GM12878 (cell line): ENCODE measurements around the gene PIGM. TPM values are rescaled to one million over a fixed set of nuclear protein-coding genes. Genes with fewer than 3 reads are reported as not detected.

Source experiments
- ATAC-seq: fragments of 200-7000 bp; cut with Tn5 transposase; 3 replicates; pipeline ENCODE4 v1.9.1; 2020; ENCODE audit warnings: mild to moderate bottlenecking, moderate library complexity
- BruUV-seq: library from RNA; stranded (reverse); fragments of 400-500 nt; replicated peaks from 2 replicates; lab custom pipeline; 2021; lab: Mats Ljungman, UMichigan
- CTCF ChIA-PET: fragments of 300-600 bp; sonication (Branson Sonifier 250); formaldehyde crosslinking; extraction: SDS; loops from one replicate; lab custom pipeline; 2021; ENCODE audit warnings: inconsistent platforms; lab: Yijun Ruan, JAX
- POLR2A ChIA-PET: fragments of 350-600 bp; formaldehyde crosslinking; extraction: SDS; loops from one replicate; lab custom pipeline; 2021; ENCODE audit warnings: inconsistent platforms; lab: Charles Lee
- RAD21 ChIA-PET: fragments of 300-600 bp; sonication (Branson Sonifier 250); formaldehyde crosslinking; loops from one replicate; lab custom pipeline; 2023; ENCODE audit warnings: antibody characterized with exemption; ENCODE audit not compliant: unreplicated experiment; lab: Charles Lee
- SMC1A ChIA-PET: fragments of 300-600 bp; sonication (Branson Sonifier 250); formaldehyde crosslinking; loops from one replicate; lab custom pipeline; 2023; ENCODE audit not compliant: unreplicated experiment, uncharacterized antibody; lab: Charles Lee
- DNase-seq: peaks from one replicate; pipeline ENCODE4 v3.0.0-alpha.2; 2011; ENCODE audit warnings: low read depth, low spot score
- FAIRE-seq: peaks from 3 replicates; lab custom pipeline; 2011; peaks lifted over from hg19 to GRCh38; lab: Jason Lieb, UNC
- H2AFZ ChIP-seq: 2 replicates; pipeline ENCODE4 v1.6.0; 2011; ENCODE audit warnings: low read depth, low read length, control low read depth; ENCODE audit not compliant: control insufficient read depth
- H3K27ac ChIP-seq: 2 replicates; pipeline ENCODE4 v1.5.1; 2011; ENCODE audit warnings: control low read depth; ENCODE audit not compliant: control insufficient read depth, insufficient read depth
- H3K27me3 ChIP-seq, 2 experiments: replicated peaks in 1 of 2; 2 replicates each; pipeline versions ENCODE4 v1.6.0 to v1.6.1; 2011; ENCODE audit warnings: low read length in 1 of 2; ENCODE audit not compliant: control insufficient read depth in 2 of 2, insufficient read depth in 2 of 2
- H3K36me3 ChIP-seq, 2 experiments: 2 replicates each; pipeline ENCODE4 v1.5.1; 2011; ENCODE audit warnings: low read length in 1 of 2; ENCODE audit not compliant: control insufficient read depth in 2 of 2, insufficient read depth in 2 of 2
- H3K4me1 ChIP-seq: 2 replicates; pipeline ENCODE4 v1.6.1; 2011; ENCODE audit warnings: mild to moderate bottlenecking, low read length, moderate library complexity, mixed read lengths; ENCODE audit not compliant: control insufficient read depth, insufficient read depth
- H3K4me2 ChIP-seq: 2 replicates; pipeline ENCODE4 v1.6.0; 2011; ENCODE audit warnings: control low read depth; ENCODE audit not compliant: control insufficient read depth, insufficient read depth
- H3K4me3 ChIP-seq: fragments of 200-600 bp; sonication (generic); 2 replicates; pipeline ENCODE4 v1.5.1; 2016
- H3K79me2 ChIP-seq: 2 replicates; pipeline ENCODE4 v1.6.0; 2011; ENCODE audit warnings: low read length; ENCODE audit not compliant: control insufficient read depth, insufficient read depth
- H3K9ac ChIP-seq: 2 replicates; pipeline ENCODE4 v1.8.0; 2011; ENCODE audit warnings: low read length, control low read depth, mixed read lengths; ENCODE audit not compliant: control insufficient read depth, insufficient read depth
- H3K9me3 ChIP-seq: replicated peaks from 3 replicates; pipeline ENCODE4 v1.5.1; 2011; ENCODE audit warnings: mild to moderate bottlenecking, low read length; ENCODE audit not compliant: control insufficient read depth, insufficient read depth
- H4K20me1 ChIP-seq: 2 replicates; pipeline ENCODE4 v1.6.0; 2011; ENCODE audit not compliant: control insufficient read depth, insufficient read depth
- DPF2 ChIP-seq: fragments of 450-650 bp; IDR thresholded peaks from 2 replicates; pipeline ENCODE4 v1.6.1; 2017; ENCODE audit warnings: mild to moderate bottlenecking
- FOS ChIP-seq: IDR thresholded peaks from 3 replicates; pipeline ENCODE4 v1.6.1; 2011; ENCODE audit warnings: borderline replicate concordance; ENCODE audit not compliant: insufficient read length; ENCODE audit errors: extremely low read depth
- HDAC6 ChIP-seq: fragments of 200-600 bp; sonication (generic); IDR thresholded peaks from one replicate; pipeline ENCODE4 v1.8.0; 2017; ENCODE audit warnings: antibody characterized with exemption; ENCODE audit not compliant: unreplicated experiment
- RELB ChIP-seq: fragments of 450-650 bp; IDR thresholded peaks from 2 replicates; pipeline ENCODE4 v1.6.1; 2017; ENCODE audit warnings: low read depth, mild to moderate bottlenecking, moderate library complexity
- RFX5 ChIP-seq: IDR thresholded peaks from 2 replicates; pipeline ENCODE4 v1.6.1; 2011; ENCODE audit warnings: low read depth, low read length, improper control_type of control experiment
- SPI1 ChIP-seq: IDR thresholded peaks from 2 replicates; pipeline ENCODE4 v1.6.1; 2011; ENCODE audit warnings: low read depth, mild to moderate bottlenecking, low read length, moderate library complexity, borderline replicate concordance; ENCODE audit not compliant: insufficient read depth
- STAT3 ChIP-seq: IDR thresholded peaks from 2 replicates; pipeline ENCODE4 v1.6.1; 2011; ENCODE audit warnings: low read depth, low read length, improper control_type of control experiment
- TBL1XR1 ChIP-seq: IDR thresholded peaks from 2 replicates; pipeline ENCODE4 v1.6.1; 2012; ENCODE audit warnings: low read depth, low read length, improper control_type of control experiment
- TCF12 ChIP-seq: IDR thresholded peaks from 2 replicates; pipeline ENCODE4 v1.6.1; 2011; ENCODE audit warnings: low read depth, mild to moderate bottlenecking, low read length
- ZNF24 ChIP-seq: fragments of 450-650 bp; IDR thresholded peaks from 2 replicates; pipeline ENCODE4 v1.6.1; 2017; ENCODE audit warnings: antibody characterized with exemption, mild to moderate bottlenecking
- WGBS: methylation state at CpG from one replicate; pipeline ENCODE4 v1.1.6; 2016; ENCODE audit warnings: low lambda C conversion rate; ENCODE audit not compliant: insufficient replicate concordance, insufficient coverage; ENCODE audit errors: missing lambda C conversion rate; 5-methylcytosine and 5-hydroxymethylcytosine counted together
- in situ Hi-C: fragments of 300-500 bp; cut with MboI; formaldehyde crosslinking; loops from 9 replicates; pipeline ENCODE4 v1.14.3; 2018; ENCODE audit warnings: mixed read lengths
- intact Hi-C: fragments of 100-400 bp; cut with micrococcal nuclease; formaldehyde crosslinking; loops from one replicate; pipeline ENCODE4 v1.14.2; 2022; ENCODE audit not compliant: unreplicated experiment
- polyA plus RNA-seq, 11 experiments: library from polyadenylated mRNA; depleted of rRNA in 4 of 11; unstranded in 6 of 11; stranded (reverse) in 5 of 11; fragments of >200 nt; fragmentation: Nextera tagmentation in 4 of 11; fragmentation: Illumina TruSeq in 1 of 11; extraction: Ambion mirVana in 4 of 11; extraction: Trizol in 1 of 11; gene quantifications; 1 replicate in 1 of 11; 2 replicates in 10 of 11; pipeline versions ENCODE4 v1.2.1 to v1.2.3, GENCODE V29; 2011 to 2016; ENCODE audit warnings: inconsistent platforms in 2 of 11, missing spikeins in 2 of 11, low read depth in 1 of 11
- total RNA-seq, 4 experiments: library from RNA; depleted of rRNA in 3 of 4; stranded (reverse); fragments of >200 nt in 3 of 4; fragmentation: Illumina TruSeq in 1 of 4; extraction: Trizol in 1 of 4; gene quantifications; 2 replicates each; pipeline versions ENCODE4 v1.2.1 to v1.2.3, GENCODE V29; 2013 to 2021
- TF ChIP-seq, protein P1 (sequence below): fragments of 450-650 bp; IDR thresholded peaks from 2 replicates; pipeline ENCODE4 v1.6.1; 2017; ENCODE audit warnings: mild to moderate bottlenecking, low read depth, inconsistent platforms; ENCODE audit not compliant: poor library complexity, severe bottlenecking
- TF ChIP-seq, protein P2 (sequence below): fragments of 450-650 bp; IDR thresholded peaks from 2 replicates; pipeline ENCODE4 v1.6.1; 2018; ENCODE audit warnings: borderline replicate concordance, mild to moderate bottlenecking; ENCODE audit not compliant: partially characterized antibody
- TF ChIP-seq, protein P3 (sequence below): fragments of 450-650 bp; IDR thresholded peaks from 2 replicates; pipeline ENCODE4 v1.6.1; 2016; ENCODE audit warnings: mild to moderate bottlenecking

Gene PIGM
- total and polyA plus RNA-seq, 10 of the 15 experiments (the other 5 are each of a cell fraction or from before 2014, with no cell fraction given), result 2.6 to 6.1 (median 4.6) TPM

DNA sequence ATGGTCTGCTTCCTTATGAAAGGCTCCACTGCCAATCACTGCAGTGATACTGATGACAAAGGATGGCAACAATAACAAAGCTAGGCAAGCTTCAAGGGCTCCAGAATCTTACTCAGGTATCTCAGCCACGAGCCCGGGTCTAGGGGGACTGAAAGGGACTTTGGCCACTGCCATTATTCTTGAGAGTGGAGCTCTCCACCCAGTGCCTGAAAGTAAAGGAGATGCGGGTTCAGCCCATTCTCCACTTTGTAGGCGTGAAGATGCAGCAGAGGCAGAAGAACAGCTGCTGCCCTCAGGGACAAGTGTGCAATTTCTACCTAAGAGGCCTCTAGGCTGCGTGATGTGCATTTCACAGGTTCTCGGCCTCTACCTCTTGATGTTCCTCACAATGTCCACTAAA is 46.3 kb downstream of the PIGM start (continued):
- TF ChIP-seq, protein P1, sequence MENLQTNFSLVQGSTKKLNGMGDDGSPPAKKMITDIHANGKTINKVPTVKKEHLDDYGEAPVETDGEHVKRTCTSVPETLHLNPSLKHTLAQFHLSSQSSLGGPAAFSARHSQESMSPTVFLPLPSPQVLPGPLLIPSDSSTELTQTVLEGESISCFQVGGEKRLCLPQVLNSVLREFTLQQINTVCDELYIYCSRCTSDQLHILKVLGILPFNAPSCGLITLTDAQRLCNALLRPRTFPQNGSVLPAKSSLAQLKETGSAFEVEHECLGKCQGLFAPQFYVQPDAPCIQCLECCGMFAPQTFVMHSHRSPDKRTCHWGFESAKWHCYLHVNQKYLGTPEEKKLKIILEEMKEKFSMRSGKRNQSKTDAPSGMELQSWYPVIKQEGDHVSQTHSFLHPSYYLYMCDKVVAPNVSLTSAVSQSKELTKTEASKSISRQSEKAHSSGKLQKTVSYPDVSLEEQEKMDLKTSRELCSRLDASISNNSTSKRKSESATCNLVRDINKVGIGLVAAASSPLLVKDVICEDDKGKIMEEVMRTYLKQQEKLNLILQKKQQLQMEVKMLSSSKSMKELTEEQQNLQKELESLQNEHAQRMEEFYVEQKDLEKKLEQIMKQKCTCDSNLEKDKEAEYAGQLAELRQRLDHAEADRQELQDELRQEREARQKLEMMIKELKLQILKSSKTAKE, result no peak
- TF ChIP-seq STAT3, result no peak
- TF ChIP-seq, protein P2, sequence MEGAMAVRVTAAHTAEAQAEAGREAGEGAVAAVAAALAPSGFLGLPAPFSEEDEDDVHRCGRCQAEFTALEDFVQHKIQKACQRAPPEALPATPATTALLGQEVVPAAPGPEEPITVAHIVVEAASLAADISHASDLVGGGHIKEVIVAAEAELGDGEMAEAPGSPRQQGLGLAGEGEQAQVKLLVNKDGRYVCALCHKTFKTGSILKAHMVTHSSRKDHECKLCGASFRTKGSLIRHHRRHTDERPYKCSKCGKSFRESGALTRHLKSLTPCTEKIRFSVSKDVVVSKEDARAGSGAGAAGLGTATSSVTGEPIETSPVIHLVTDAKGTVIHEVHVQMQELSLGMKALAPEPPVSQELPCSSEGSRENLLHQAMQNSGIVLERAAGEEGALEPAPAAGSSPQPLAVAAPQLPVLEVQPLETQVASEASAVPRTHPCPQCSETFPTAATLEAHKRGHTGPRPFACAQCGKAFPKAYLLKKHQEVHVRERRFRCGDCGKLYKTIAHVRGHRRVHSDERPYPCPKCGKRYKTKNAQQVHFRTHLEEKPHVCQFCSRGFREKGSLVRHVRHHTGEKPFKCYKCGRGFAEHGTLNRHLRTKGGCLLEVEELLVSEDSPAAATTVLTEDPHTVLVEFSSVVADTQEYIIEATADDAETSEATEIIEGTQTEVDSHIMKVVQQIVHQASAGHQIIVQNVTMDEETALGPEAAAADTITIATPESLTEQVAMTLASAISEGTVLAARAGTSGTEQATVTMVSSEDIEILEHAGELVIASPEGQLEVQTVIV, result no peak
- TF ChIP-seq, protein P3, sequence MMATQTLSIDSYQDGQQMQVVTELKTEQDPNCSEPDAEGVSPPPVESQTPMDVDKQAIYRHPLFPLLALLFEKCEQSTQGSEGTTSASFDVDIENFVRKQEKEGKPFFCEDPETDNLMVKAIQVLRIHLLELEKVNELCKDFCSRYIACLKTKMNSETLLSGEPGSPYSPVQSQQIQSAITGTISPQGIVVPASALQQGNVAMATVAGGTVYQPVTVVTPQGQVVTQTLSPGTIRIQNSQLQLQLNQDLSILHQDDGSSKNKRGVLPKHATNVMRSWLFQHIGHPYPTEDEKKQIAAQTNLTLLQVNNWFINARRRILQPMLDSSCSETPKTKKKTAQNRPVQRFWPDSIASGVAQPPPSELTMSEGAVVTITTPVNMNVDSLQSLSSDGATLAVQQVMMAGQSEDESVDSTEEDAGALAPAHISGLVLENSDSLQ, result no peak
- TF ChIP-seq TBL1XR1, result no peak

GRCh38 chr1:159983681-159984080 is 48.1 kb downstream of the PIGM start:
- H4K20me1 ChIP-seq, result no peaks in the 10 kb centered on the region
- H3K36me3 ChIP-seq, result no peaks in the 10 kb centered on the region
- H2AFZ ChIP-seq, result no peak overlapping the region
- ATAC-seq, result no peak
- FAIRE-seq, result no peak
- no peaks in the 10 kb centered on the region for H3K79me2 ChIP-seq
- no peak overlapping the region for H3K27ac ChIP-seq
- RAD21 ChIA-PET, result no interaction called here
- no peak overlapping the region for H3K4me3 ChIP-seq
- no peaks in the 10 kb centered on the region for H3K4me1 ChIP-seq
- no TSS peak for BruUV-seq
- H3K4me2 ChIP-seq, result no peak overlapping the region
- in situ Hi-C loops, result no loop called here
- intact Hi-C loops, result no loop called here
- 7% methylated on average over 5 of the region's 5 CpGs for WGBS
- POLR2A ChIA-PET, result no interaction called here
- CTCF ChIA-PET, result interaction anchor here (1.0 kb wide), 1 partner anchor 91 kb away, joined by 3 read pairs; no protein-coding TSS in a partner anchor
- TF ChIP-seq FOS (no peak), TCF12 (no peak), DPF2 (no peak), ZNF24 (no peak), RFX5 (no peak), RELB (no peak), HDAC6 (no peak), SPI1 (no peak)
- SMC1A ChIA-PET, result interaction anchor here (1.5 to 1.7 kb wide), 2 partner anchors 30 to 184 kb away, joined by 3 to 5 read pairs; partner anchors contain the start of gene SLAMF9
- H3K27me3 ChIP-seq, result peaks cover 0 to 2% of the 10 kb centered on the region in 2 experiments; a peak in 1 of 4 replicates
- H3K9ac ChIP-seq, result no peak overlapping the region
- DNase-seq, result no peak
- H3K9me3 ChIP-seq, result no peaks in the 10 kb centered on the region
